GM10266 (cell line): ENCODE results near the gene PGM5.

Source experiments
- DNase-seq: peaks from one replicate; pipeline ENCODE4 v3.0.0; 2012; ENCODE audit errors: extremely low spot score
- TF ChIP-seq, protein P1 (sequence below): IDR thresholded peaks from 2 replicates; pipeline ENCODE4 v1.5.1; 2012; ENCODE audit warnings: mild to moderate bottlenecking, low read depth; ENCODE audit not compliant: control insufficient read depth, insufficient read depth; ENCODE audit errors: missing control alignments

PGM5 gene

DNA sequence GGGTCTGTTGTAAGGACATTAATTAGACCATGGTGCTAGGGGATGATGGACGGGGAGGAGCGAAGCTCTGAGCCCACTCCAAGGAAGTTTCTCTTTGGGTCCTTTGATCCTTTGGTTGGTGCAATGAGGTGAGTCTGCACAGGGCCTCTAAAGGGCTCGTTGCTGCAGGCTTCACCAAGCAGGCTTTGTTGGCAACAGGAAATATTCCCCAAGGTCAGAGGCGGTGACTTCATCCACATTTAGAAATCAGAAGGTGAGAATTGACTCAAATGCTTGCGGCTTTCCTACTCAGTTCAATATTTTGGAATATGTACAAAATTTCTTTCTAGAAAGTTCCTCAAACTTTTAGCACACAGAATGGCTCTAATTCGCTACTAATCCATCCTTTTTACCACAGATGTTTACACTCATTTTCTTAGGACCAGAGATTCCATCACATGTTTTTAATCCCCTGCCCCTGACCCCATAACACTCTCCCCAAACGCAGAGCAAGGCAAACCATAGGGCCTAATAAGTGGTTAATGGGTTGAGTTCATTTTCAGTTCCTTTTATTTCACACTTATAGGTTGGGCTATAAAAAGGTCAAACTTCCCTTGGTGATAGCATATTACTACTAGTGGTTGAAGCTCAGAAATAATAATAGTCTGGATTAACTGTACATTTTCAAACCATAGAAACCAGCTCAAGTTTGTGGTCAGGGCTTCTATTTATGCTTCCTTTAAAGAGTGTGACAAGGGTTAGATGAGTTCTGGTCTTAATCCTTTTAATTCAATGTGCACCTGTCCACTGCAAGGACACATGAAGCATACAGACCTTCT, 221.6 kb downstream of the PGM5 start:
- TF ChIP-seq, protein P1, sequence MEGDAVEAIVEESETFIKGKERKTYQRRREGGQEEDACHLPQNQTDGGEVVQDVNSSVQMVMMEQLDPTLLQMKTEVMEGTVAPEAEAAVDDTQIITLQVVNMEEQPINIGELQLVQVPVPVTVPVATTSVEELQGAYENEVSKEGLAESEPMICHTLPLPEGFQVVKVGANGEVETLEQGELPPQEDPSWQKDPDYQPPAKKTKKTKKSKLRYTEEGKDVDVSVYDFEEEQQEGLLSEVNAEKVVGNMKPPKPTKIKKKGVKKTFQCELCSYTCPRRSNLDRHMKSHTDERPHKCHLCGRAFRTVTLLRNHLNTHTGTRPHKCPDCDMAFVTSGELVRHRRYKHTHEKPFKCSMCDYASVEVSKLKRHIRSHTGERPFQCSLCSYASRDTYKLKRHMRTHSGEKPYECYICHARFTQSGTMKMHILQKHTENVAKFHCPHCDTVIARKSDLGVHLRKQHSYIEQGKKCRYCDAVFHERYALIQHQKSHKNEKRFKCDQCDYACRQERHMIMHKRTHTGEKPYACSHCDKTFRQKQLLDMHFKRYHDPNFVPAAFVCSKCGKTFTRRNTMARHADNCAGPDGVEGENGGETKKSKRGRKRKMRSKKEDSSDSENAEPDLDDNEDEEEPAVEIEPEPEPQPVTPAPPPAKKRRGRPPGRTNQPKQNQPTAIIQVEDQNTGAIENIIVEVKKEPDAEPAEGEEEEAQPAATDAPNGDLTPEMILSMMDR = no peak
- peak; percentile 31 for DNase-seq
